ENCODE measurements around the gene GPHN.

Gene GPHN

DNA sequence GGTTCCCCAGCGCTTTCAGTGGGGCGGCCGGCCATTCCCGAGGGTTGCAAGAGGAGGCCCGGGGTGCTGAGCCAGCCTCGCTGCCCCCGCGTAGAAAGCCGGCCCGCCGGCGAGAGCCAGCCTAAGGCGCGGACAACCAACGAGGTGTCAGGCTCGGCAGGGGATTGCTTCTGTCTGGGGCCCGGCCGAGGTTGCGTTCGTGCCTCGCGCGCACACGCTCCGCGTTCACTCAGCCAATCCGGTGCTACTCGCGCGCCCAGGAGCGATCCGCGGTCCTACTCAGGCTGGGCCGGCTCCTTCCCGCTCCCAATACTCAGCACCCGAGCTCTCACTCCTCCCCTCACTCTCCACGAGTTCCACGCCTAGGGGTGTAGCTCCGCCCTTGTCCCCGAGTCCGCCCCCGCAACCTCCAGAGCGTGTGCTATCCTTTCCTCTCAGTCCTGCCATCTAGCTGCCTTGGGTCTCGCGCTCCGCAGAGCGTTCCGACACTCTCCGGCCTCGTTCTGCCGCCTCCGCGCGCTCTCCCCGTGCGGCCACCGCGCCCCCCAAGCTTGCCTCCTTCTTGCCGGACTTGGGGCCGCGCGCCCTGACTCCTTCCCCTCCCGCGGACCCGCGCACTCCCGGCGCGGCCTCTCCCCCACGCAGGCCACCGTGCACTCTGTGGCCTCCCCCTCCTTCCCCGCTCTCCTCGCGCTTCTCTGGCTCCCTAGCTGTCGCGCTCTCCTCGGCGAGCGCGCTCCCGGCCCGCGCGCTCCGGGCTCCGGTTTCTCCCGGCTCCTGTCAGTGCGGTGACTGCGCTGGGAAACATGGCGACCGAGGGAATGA lies at the start of gene GPHN:
Gene GPHN, plus strand, starts transcription at position 426 of the 825 bp plus-strand sequence.
- in situ Hi-C loops (cut with MboI; ENCODE audit: low sequenced_read_pairs), result no loop called here

DNA sequence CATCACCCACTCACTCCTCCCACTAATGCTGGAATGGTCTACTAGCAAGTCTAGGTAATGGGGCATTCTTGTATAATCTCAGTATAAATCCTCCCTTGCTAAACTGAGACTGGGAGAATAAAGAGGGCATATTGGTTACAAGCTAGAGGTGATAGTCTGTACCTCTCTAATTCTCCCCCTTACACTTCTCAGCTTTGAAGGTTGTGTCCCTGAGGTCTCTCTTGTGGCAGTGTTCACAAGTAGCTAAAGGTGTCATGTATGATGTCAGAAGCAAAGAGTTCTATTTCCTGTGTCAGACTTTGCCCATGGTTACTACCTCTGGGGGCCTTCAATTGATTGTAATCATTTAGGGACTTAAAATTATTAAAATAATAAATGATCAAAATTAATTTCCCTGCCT lies 48.3 kb upstream of the GPHN start:
- in situ Hi-C loops (cut with MboI; ENCODE audit: low sequenced_read_pairs), result no loop called here

DNA sequence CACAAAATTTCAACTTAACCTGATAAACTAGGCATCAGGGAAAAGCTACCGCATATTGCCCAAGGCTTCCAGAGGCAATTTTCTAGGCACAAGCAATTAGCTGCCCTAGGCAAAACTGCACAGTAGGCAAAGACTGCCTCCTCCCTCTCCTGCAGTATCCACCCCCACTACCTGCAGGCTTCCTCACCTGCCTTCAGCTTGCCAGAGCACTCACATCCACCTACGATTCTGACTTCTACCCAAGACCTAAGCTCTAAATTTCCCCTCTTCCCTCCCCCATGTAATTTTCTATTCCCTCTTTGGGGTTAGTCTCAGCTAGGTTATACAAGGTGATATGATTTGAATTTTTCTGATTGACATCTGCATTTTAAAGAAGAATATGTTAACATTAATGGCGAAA lies 43.7 kb upstream of the GPHN start:
- in situ Hi-C loops (cut with MboI; ENCODE audit: low sequenced_read_pairs), result no loop called here

DNA sequence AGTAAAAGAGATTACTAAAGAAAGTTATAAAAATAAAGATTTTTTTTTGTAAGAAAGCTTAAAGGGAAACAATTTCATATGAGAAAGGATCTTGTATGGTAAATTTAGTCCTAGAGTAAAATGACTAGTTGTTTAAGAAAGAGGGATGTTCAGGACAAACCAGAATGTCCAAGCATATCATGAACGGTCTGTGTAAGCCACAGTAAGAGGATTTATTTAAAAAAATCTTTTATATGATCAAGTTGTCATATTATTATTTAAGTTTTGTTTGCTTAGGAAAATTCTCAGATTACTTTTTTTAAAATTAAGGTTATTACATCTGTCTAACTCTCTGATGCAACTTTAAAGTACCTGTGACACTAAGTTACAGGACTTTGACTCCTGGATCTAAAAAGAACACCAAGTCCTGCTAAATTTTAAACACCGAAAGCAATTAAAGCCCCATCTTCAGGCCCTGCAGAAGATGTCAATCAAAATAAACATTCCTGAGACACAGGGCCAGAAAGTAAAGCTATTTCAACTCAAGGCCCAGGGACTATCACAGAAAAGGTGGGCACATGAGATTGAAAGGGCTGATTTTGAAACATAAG lies 39.1 kb upstream of the GPHN start:
- in situ Hi-C loops (cut with MboI; ENCODE audit: low sequenced_read_pairs), result no loop called here

DNA sequence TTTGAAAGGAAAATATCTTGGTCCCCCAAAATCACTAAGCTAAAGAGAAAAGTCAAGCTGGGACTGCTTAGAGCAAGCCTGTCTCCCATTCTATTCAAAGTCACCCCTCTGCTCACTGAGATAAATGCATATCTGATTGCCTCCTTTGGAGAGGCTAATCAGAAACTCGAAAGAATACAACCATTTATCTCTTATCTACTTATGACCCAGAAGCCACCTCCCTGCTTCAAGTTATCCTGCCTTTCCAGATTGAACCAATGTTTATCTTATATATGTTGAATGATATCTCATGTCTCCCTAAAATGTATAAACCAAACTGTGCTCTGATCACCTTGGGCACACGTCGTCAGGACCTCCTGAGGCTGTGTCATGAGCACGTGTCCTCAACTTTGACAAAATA lies 36.4 kb upstream of the GPHN start:
- in situ Hi-C loops (cut with MboI; ENCODE audit: low sequenced_read_pairs), result no loop called here

DNA sequence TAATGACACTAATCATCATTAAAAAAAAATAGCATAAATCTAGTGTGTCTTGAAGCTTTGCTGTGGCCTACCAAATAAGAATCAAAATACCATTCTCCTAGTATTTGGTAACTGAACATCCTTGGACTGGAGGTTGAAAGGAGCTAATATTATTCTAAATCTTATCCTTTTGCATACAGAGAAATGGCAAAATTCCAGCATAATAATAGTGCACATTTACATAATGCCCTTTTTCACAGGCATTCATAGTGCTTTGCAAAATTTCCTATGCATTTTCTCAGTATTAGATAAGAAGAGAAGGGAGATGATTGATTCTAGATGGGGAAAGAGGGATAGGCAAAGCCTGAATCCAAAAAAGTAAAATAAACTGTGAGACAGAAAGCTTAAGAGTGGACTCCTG lies 35.7 kb upstream of the GPHN start:
- in situ Hi-C loops (cut with MboI; ENCODE audit: low sequenced_read_pairs), result no loop called here

DNA sequence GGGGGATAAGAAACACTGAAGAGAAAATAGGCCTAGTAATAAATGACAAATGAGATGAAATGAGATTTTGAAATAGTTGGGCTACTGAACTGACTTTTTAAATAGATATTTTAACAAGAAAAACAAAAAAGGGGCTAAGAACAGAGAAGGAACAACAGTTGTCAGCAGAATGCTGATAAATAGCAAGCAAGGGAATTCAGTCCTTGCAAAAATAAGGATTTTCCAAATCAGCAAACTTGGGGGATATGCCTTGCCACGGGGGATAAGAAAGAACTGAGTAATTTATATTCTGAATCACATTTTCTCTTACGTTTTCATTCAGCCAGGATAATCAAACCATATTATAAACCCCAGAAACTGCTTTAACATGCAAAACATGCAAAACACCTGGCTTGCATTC lies 34.7 kb upstream of the GPHN start:
- in situ Hi-C loops (cut with MboI; ENCODE audit: low sequenced_read_pairs), result no loop called here

DNA sequence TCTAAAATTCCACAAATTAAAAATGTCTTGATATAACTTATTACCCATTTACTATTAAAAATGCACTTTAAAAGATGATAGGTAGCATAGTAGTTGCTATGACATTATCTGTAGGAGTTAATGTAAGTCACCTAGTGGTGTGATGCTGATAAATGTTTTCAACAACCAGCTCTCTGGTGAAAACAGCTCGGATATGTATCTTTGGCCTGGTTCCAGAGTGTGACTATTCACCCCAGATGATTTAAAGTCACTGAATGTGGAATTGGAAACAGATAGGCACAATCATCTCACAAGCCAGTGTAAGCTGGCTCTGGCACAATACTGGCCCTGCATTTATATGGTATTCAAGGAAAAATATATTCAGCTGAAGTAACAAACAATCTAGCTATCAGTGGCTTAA lies 31.0 kb upstream of the GPHN start:
- in situ Hi-C loops (cut with MboI; ENCODE audit: low sequenced_read_pairs), result loop anchor here (25.0 kb wide), 1 partner anchor 635 kb away; no protein-coding TSS in a partner anchor

DNA sequence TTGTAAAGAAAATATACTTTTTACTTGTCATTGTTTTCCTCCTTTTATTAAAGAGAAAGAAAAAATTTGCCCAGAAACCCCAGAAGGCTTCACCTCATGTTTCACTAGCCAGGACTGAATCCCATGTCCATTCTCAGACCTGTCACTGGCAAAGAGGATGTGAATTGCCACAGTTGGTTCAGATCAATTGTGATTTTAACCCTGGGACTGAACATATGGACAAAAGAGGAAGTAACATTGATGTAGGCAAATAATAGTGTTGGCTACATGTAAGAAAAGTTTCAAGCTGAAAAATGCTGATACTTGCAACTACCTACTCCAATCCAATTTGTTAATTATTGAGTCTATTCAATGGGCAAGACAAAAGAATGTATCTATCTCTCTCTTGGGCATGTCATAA lies 30.4 kb upstream of the GPHN start:
- in situ Hi-C loops (cut with MboI; ENCODE audit: low sequenced_read_pairs), result loop anchor here (25.0 kb wide), 1 partner anchor 635 kb away; no protein-coding TSS in a partner anchor

DNA sequence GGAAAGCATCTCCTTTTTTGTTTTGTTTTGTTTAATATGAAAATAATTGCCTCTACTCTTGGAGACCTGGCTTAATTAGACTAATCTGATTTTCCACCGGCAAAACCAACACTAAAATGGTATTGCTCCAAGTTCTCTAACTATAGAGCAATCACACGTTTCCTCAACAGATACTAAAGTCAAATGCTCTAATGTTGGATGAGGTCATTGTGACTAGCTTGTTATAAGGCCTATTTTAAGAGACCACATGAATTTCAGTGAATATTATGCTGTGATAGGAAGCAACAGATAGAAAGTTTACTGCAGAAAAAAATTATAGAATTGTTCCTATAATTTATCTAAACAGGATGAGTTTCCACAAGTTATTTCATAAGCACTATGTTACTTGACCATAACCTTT lies 25.1 kb upstream of the GPHN start:
- in situ Hi-C loops (cut with MboI; ENCODE audit: low sequenced_read_pairs), result loop anchor here (25.0 kb wide), 1 partner anchor 629 kb away; no protein-coding TSS in a partner anchor

DNA sequence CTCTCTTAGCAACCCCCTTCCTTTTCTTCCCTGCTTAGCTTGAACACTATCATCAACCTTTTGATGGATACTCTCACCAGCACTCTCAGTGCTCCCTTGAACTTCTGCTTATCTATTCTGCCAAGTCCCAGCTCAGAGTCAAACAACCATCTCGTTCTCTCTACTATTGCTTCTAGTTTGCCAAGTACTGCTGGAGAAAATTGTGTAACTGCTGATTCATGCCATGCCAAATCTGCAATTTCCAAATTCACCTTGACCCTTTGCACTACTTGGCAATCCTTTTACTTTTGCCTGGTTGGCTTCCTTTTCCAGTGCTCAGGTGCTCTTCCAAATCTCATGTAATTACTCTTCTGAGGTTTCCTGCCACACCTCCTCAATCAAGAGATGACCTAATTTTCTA lies 24.6 kb upstream of the GPHN start:
- in situ Hi-C loops (cut with MboI; ENCODE audit: low sequenced_read_pairs), result loop anchor here (25.0 kb wide), 1 partner anchor 629 kb away; no protein-coding TSS in a partner anchor

DNA sequence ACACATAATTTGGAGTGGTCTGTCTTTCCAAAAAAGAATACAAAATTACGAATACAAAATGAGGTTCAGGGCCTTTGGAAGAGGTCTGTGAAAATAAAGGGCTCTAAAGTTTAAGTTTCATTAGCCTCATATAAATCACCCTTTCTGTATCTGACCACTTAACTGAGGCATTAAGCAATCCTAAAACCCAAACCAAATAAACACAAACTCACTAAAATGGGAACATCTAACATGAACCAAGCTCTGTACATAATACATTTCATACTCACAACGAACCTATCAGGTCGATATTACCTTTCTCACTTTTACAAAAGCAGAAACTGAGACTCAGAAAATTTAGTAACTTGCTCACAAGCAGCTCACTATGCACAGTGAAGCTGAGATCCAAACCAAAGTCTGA lies 22.9 kb upstream of the GPHN start:
- in situ Hi-C loops (cut with MboI; ENCODE audit: low sequenced_read_pairs), result loop anchor here (25.0 kb wide), 1 partner anchor 627 kb away; no protein-coding TSS in a partner anchor

DNA sequence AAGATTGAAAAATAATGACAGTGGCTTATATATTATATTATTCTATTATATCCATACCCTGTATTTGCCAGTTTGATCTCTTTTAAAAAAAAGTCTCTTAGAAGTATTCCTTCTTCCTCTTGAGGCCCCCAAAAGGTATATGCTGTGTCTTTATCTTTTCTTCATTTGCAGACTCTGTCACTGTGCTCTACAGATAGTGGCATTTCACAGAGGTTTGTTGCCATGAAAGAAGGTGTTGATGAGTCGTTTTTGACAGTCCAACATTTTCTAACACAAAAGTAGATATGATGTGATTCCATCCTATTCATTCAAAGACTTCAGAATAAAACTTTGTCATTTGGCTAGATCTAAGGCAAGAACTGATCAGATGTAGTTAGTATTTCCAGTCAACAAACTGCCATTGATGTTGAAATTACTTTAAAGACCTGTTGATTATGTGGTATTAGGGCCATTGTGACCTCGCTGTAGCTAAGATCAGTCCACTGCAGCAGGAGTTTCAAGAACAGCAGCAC lies 22.0 kb upstream of the GPHN start, which contains the start of gene CCDC196:
Gene CCDC196, plus strand, starts transcription at position 462 of the 512 bp plus-strand sequence. CDS start 132 bp downstream, outside the sequence.
- in situ Hi-C loops (cut with MboI; ENCODE audit: low sequenced_read_pairs), result loop anchor here (25.0 kb wide), 1 partner anchor 626 kb away; no protein-coding TSS in a partner anchor

DNA sequence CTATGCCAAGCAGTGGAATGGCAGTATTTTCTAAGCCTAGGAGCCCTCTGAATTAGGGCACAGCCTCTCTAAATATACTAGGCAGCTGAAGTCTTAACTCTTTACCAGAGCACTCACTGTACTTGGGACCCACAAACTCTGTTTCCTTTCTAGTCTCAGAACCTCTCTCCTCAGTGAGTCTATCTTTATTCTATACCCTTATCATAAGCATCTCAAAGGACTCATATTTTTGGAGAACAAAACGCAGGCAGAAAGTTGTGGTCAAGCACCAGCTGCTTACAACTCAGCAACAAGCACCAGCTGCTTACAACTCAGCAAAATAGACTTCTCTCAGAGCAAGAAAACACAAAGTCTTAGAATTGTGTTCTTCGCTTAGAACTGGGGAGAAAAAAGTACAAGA lies 20.8 kb upstream of the GPHN start:
- in situ Hi-C loops (cut with MboI; ENCODE audit: low sequenced_read_pairs), result loop anchor here (25.0 kb wide), 1 partner anchor 625 kb away; no protein-coding TSS in a partner anchor

DNA sequence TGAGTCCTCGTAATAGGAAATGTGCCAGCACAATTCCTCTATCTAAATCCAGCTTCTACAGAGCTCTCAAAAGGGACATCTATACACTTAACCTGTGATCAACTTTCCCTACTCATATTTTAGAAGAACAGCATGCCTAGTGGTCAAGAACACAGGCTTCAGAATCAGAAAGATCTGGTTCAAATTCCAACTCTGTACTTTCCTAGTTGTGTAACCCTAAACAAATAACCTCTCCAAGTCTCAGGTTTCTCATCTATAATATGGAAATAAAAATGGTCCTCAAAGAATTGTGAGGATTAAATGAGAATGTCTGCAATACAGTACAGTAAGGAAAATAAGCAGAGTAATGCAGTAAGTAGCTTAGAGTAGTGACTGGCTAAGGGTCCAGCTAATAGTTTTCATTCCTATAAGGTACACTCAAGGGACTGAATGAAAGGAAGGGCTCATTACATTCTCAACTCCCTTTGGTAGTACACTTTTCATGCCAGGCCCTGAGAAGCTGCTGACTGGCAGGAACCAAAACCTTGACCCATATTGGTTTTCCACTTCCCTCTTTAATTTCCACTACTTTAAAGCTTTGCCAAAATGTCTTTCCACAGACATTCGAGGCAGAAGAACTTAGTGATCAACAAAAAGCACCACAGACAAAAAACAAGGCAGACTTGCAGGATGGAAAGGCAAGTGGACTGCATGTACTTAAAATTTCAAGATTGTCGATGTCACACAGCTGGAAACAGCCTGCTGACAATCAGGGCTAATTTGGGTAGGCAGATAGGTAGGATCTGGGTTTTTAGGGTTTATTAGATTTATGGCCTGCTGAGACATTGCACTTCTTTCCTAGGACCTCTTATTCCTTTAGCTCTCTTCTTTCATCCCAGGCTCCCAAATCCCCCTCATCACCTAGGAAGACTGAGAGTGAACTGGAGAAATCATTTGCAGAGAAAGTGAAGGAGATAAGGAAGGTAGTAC lies 17.5 kb upstream of the GPHN start:
- in situ Hi-C loops (cut with MboI; ENCODE audit: low sequenced_read_pairs), result loop anchor here (25.0 kb wide), 1 partner anchor 622 kb away; no protein-coding TSS in a partner anchor

DNA sequence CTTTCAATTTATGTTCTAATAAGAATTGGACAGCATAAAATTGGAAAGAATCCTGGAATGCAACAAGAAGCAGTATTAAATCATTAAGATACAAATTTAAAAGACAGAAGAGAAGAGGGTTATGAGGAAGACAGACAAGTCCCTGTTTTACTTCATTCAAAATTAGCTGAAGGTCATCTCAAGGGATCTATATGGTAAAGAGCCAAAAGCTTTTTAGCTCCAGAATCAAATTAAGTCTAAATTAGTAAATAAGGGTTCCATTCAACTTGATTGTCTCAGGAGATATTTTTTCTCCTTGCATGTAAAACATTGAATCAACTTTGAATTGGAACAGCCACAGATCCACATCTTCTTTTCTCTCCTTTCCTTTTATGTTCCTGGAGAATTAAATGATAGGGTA lies 14.2 kb upstream of the GPHN start:
- in situ Hi-C loops (cut with MboI; ENCODE audit: low sequenced_read_pairs), result loop anchor here (25.0 kb wide), 1 partner anchor 619 kb away; no protein-coding TSS in a partner anchor

DNA sequence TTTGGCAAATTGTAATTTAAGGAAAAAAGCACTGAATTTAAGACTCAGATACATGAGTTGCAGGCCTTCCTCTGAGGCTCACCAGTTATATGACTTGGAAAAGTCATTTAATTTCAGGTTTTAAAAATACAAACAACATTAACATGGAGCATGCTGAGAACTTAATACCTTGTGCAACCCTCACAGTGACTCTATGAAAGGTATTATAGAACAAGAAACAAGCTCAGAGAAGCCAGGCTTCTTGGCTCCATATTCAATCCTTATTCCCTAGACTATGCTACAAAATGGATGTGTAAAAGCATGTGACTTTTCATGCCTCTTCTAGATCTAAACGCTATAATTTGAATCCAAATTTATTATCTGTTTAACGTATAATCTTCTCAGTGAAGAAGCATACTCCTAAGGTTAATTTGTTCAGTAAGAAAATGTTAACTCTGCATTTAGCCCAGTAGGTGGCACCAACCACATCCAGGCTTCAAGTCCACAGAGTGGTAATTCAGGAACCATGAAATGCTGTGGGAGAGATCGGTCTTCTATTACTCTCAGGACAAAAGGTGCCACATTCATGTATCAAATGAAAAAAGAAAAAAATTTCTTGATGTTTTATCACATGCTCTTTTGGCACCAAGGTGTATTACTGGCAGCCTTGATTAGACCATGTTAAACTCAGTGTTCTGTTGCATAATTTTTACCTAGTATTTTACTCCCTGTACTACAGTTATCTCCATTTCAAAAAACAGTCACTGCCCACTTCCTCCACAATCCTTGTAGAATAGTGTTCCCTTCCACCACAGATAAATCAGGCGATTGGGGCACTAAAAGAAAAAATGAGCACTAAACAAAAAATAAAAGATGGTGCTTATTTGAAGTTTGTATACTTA lies 12.5 kb upstream of the GPHN start:
- in situ Hi-C loops (cut with MboI; ENCODE audit: low sequenced_read_pairs), result loop anchor here (25.0 kb wide), 1 partner anchor 617 kb away; no protein-coding TSS in a partner anchor

DNA sequence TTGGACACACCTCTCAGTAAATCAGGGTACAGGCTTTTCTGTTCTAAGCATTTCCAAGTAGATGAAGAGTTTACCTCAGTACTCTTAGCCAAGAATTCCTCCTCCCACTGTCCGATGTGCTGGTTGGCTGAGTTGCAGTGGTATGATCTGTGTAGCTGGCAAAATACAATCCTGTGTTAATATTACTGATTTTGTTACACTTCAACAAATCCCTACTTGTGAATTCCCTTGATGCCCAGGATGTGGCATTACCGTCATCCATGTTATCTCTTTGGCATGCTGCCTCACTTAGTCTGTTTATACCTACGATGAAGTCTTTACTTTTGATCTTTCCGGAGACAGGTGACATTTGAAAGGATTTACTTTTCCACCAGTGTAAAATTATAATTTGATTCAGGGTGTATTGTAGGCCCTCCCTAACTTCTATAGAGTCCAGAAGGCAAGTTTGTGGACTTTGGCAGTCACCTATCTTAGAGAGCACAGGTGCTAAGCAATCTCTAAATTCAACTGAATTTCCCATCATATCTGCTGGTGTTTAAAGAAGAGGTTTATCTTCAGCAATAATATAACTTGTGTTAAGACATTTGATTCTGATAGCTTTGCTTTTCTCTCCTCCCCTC lies 11.6 kb upstream of the GPHN start:
- in situ Hi-C loops (cut with MboI; ENCODE audit: low sequenced_read_pairs), result loop anchor here (25.0 kb wide), 1 partner anchor 616 kb away; no protein-coding TSS in a partner anchor

DNA sequence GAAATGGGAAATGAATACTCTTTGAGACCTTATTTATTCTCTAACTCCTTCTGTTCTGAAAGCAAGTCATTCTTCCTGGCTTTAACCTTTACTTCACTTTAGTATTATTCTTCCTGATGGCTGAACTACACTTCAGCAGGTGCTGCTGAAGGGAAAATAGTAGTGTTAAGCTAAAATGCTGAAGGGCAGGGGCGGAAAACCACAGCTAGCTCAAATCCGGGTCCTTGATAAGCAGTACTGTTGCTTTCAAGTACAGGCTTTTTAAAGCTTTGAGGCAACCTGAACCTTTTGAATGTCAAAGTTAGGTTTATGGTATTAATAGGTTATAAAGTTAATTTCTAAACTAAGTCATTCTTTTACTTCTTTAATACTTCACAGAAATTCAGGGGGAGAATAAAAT lies 11.0 kb upstream of the GPHN start:
- in situ Hi-C loops (cut with MboI; ENCODE audit: low sequenced_read_pairs), result loop anchor here (25.0 kb wide), 1 partner anchor 615 kb away; no protein-coding TSS in a partner anchor
